GM18858 (cell line): ENCODE measurements around the gene BTK.

ENCODE experiments used
- ATAC-seq: cut with Tn5 transposase; IDR thresholded peaks from one replicate; pipeline ENCODE4 v1.9.1; 2021; ENCODE audit not compliant: unreplicated experiment

BTK gene

GRCh38 chrX:101394372-101394771, 8.4 kb upstream of the BTK start:
- no peak for ATAC-seq

- ATAC-seq, result no peak
These were observed 7.7 kb upstream of the BTK start for GRCh38 chrX:101393530-101394305.

GRCh38 chrX:101391831-101392230, 5.8 kb upstream of the BTK start:
- no peak for ATAC-seq

- peak; percentile 76 for ATAC-seq
These were observed 4.9 kb upstream of the BTK start, which contains the start of gene RPL36A for GRCh38 chrX:101390664-101391525. Gene RPL36A, plus strand, starts transcription at chrX:101391011. Its CDS starts 33 bp downstream, at chrX:101391044.

GRCh38 chrX:101388604-101389003, 2.6 kb upstream of the BTK start:
- ATAC-seq, result no peak

- ATAC-seq, result no peak
These were observed 523 bp upstream of the BTK start for GRCh38 chrX:101386542-101386885.

- ATAC-seq, result no peak
These were observed 836 bp downstream of the BTK start for GRCh38 chrX:101385026-101385684.

GRCh38 chrX:101383679-101384205, 2.2 kb downstream of the BTK start:
- ATAC-seq, result peak; percentile 79

GRCh38 chrX:101377547-101377946, 8.4 kb downstream of the BTK start:
- ATAC-seq, result no peak

GRCh38 chrX:101370888-101371504, 15.0 kb downstream of the BTK start:
- peak; percentile 72 for ATAC-seq

GRCh38 chrX:101369687-101370086, 16.3 kb downstream of the BTK start:
- ATAC-seq, result no peak

GRCh38 chrX:101368800-101369199, 17.2 kb downstream of the BTK start:
- ATAC-seq, result no peak

GRCh38 chrX:101365301-101365795, 20.6 kb downstream of the BTK start:
- ATAC-seq, result no peak

GRCh38 chrX:101362757-101363156, 23.2 kb downstream of the BTK start:
- ATAC-seq, result no peak

- no peak for ATAC-seq
These were observed 23.9 kb downstream of the BTK start for GRCh38 chrX:101362116-101362515.

GRCh38 chrX:101360390-101360789, 25.6 kb downstream of the BTK start:
- no peak for ATAC-seq

GRCh38 chrX:101359966-101360365, 26.0 kb downstream of the BTK start:
- no peak for ATAC-seq

- no peak for ATAC-seq
These were observed 28.7 kb downstream of the BTK start for GRCh38 chrX:101357166-101357795.

GRCh38 chrX:101349193-101349562, 36.8 kb downstream of the BTK start:
- ATAC-seq, result no peak

- peak; percentile 94 for ATAC-seq
These were observed 37.4 kb downstream of the BTK start, which contains the start of gene TIMM8A for GRCh38 chrX:101348452-101349192. Gene TIMM8A, minus strand, starts transcription at chrX:101348742. Its CDS starts 78 bp downstream, at chrX:101348664.
